NOMO-1 treated with DMSO at 0.1 percent for 48 hours (cell line): ENCODE data around the gene MLN.

ENCODE experiments used
- DNase-seq: peaks from one replicate; lab custom pipeline; 2025; ENCODE audit not compliant: unreplicated experiment; lab: John Stamatoyannopoulos, UW

MLN gene

DNA sequence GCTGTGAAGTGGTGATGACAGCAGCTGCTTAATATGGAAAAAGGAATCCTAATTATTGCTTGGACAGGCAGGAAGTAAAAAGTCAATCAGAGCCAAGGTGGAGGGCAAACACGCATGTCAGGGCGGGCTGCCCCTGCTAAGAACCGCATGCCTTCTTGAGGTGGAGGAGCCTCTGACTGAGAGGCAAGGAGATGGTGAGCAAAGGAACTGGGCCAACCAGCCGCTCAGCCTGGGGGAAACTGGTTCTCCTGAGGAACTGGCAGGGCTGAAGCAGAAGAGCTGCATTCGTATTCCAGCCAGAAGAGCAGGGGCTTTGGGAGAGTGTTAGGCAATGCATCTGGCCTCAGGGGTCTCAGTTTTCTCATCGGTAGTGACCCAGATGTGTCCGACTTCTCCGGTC is 13.1 kb upstream of the MLN start:
- DNase-seq: no peak

DNA sequence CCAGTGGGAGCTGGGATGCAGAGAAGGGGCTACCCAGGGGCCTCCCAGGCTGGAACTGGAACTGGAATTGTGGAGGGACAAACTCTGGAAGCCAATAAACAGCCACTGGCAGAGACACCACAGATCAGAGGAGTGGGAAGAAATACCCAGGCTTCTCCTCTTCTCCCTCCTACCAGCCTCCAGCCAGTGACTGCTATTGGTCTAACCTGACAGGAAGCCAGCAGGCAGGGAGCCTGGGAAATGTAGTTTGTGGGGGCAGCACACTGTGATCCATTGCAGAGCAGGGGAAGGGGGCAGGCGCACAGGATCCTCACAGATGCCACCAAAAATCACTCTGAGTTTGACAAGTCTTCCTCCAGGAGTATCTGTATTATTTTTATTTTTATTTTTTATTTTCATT is 12.1 kb upstream of the MLN start:
- DNase-seq: no peak

DNA sequence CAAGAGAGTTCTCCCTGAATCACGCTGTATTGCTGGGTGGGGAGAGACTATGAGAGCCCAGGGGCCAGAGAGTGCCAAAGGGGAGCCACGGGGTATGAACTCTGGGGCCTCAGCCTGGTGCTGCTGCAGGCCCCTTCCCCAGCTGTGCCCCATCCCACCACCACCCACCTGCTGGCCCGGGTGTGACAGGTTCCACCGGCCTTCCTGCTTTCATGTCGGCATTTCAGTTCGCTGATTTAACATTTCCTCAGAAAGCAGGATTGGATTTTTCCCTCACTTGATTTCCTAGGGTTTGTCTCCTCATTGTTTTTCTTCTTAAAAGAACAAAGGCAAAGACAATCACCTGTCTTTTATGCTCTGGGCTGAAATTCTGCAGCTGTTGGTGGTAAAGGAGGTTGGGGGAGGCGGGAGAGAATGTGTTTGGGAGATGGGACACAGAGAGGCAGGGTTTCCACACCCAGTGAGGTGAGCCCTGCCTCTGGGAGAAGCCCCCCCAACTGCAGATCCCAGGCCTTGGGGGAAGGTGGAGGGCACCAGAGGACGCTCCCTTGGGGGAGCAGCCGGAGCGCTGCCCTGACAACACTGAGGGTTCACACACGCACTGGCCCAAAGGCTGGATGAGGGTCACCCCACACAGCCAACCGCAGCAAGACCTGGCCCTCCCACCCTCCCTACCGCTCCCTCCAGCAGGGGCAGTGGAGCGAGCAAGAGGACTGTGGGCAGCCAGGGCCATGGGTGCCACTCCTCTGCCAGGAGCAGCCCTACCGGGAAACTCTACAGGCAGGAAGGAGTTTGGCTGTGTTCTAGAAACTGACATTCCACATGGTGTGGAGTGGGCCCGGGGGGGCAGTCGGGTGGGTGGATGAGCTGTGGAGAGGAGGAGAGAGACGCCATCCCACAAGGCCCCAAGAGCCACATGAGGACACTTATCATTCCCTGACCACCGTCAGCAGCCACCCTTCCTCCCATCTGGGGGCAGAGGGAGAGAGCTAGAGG is 10.5 kb upstream of the MLN start:
- no peak for DNase-seq

DNA sequence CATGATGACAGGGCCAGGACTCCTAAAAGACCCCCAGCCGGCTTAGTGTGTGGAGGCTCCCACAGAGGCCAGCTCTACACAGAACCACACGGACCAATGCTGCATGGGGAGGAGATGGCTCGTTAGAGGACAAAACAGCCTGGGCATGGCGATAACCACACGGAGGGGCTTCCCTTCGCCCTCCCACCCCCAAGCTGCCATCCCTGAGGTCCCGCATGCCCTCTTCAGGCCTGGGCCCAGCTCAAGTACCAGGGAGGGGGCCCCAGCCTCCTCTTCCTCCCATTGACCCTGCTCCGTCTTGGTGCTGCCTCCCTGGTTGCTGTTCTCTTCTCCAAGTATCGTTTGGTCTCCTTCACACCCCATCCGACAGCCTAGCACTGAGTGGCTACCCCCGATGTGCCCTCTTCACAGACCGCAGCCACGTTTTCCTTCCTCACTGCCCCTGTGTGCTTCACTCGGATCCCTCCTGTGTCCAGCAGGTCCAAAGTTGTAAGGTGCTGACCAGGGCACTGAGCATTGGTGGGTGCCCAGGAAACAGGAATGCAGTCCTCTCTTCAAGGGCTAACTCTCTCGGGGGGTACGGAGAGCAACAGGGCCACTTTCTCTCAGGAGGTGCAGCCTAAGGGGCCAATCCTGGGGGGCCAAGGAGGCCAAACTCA is 9.6 kb upstream of the MLN start:
- no peak for DNase-seq

DNA sequence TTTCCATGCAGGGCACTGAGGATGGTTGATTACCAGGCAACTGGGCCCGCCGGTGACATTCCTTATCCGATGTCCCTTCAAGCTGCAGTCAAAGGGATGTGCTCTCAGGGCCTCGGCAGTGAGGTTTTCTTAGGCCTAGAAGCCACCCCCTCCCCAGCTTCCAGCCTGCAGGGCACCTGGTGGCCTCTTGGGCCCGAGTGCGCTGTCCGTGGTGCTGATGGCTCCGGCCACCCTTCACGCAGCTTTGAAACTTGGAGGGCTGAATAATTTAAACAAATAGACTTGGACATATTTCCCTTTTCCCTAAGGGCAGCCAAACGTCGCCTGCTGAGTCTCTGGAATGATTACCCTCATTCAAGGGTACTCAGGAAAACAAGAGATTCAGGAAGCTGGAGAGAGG is 8.9 kb upstream of the MLN start:
- no peak for DNase-seq

DNA sequence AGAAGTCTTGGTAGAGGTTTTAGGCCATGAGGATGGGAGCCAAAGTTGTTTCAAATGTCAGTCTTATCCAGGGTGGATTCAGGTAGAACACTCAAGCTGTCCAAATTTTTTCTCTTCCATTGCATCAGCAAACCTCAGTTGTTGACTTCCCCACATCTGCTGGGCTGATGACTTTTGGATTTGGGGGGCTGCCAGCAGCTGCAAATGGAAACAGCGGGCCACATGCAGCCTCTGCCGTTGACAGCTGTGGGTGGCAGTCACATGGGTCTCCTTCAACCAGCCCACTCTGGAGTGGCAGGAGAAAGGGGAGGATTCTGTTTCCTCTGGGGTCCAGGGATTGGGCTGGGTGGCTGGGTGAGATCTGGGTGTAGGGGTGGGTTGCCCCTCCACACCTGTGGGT is 5.8 kb upstream of the MLN start:
- no peak for DNase-seq

DNA sequence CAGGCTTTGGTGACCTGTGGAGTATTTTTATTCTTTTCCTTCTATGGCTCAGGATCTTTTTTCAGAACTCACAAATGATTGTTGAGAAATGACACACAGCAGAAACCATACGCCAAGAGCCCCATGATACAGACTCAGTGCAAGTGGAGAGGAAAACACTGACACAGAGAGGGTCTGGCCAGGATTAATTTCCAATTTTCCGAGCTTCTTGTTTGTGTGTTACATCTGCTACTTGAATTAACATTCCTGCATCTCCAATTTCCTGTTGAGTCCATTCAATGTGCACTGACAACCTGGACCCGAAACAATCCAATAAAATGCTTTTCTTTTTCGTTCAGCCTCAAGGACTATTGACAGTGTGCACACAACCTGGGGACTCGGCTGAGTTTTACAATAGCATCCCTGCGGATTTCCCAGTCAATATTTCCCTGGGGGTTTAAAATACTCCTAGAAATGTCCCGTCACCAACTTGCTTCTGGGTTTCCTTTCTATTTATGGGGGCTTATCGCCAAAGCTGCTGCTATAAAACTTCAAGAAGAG is 4.9 kb upstream of the MLN start:
- DNase-seq: no peak

DNA sequence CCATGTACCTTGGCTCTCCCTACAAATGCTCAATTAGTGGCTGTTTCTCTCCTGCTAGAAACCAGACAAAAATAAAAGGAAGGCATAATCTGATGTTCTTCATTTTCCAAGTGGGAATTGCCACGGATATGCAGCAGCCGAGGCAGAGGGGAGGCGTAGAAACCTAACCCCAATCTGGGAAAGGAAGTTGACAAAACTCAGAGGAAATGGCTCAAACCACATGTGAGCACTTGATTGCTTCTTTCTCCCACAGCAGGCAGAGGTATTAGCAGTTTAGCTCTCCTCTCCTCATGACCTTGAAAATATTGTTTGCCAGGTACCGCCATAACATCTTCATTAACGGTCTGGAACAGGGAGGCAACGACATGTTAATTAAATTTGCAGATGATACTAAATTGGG is 3.8 kb upstream of the MLN start:
- peak; percentile 6 for DNase-seq

DNA sequence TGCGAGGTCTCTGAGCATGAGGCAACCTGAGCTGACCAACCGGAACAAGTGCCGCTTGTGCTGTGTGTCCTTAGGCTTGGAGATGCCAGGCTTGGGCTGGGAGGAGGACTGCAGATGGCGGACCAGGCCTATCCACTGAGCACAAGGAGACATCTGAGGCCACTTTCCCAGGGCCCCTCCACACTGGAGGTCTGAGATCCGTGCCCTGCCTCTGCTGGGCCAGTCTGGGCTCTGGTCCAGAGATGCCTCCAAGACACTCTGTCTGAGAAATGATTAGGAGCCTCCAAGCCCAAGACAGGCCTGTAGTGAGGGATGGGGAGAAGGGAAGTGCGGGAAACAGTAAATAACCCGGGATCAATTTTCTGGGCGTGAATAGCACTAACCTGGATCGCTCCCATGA is 3.0 kb upstream of the MLN start:
- no peak for DNase-seq

DNA sequence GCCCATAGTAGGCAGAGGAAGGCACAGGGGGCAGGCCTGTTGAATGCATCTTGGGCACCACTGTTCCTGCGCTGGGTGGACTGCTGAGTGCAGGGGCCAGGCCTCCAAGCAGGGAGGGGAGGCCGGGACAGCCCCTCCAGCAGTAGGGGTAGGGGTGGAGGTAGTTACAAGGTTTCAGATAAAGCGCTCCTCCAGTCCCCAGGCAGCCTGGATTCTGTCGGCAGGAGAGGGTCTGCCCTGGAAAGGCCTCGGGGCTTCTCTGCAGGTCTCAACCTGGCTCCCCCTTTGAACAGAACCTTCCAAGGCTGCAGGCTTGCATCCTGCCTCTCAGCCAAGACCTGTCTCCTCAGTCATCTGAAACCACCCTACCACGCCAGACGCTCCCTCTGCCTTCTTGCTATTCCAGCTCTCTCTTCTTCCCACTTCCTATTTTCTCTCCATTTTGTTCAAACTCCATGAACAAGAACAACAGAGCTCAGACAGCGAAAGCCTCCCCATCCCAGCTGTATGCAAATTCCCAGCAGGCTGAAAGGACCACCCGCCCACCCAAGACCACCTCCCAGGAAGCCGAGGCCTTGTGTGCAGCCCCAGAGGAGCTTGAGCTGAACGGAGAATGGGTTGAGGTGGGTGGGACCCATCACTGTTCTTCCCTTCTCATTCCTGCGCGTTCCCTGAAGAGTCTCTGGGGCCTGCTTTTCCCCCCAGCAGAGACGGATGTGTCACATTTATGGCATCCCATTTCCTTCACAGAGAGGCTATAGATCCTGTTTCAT is 1.4 kb downstream of the MLN start:
- DNase-seq: no peak

DNA sequence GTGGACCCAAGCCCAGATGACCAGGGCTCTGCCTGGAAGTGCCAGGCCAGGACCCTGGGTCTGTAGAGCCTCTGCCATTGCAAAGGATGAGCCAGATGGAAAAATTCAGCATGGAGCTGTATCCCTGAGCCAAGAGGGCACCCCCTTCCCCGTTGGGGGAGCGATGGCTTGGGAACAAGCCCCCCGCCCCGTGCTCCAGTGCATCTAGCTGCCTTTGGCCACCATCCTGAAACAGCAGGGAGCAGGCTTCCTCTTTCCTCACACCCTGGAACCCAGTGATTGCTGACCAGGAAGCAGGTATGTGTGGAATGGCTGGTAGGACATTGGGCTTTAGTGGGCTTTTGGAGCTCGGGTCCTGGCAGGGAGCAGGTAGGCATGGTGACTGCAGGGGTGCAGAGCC is 2.2 kb downstream of the MLN start:
- DNase-seq: no peak

DNA sequence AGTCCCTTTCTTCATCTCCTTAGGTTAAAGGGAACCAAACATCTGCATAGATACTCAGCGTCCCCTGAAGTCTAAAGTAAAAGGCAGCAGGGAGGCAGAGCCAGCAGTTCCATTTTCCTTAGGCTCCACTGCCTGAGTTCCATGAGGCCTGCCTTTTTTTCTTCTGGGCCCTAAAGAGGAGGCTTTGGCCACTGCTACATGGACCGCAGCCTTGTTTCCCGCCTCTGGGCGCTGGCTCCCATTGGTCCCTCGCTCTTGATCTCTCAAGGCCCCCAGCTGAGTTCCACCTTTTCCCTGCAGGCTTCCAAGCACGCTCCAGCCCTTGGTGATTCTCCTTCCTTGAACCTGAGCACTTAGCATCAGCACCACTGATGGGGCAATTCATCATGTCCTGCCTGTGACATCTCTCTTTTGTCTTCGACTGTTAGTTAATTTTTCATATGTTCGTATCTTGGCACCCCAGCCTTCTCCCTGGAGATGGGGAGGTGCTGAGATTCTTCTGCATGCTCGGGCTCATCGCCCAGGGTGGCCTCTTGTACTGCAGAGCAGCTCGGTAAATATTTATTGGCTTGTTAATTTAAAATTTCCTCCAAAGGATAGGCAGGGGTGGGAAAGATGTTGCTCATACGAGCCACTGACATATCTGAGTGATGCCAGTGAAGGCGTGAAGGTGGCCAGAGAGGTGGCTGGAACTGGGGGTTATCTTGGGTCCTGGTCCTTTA is 3.4 kb downstream of the MLN start:
- DNase-seq: no peak

DNA sequence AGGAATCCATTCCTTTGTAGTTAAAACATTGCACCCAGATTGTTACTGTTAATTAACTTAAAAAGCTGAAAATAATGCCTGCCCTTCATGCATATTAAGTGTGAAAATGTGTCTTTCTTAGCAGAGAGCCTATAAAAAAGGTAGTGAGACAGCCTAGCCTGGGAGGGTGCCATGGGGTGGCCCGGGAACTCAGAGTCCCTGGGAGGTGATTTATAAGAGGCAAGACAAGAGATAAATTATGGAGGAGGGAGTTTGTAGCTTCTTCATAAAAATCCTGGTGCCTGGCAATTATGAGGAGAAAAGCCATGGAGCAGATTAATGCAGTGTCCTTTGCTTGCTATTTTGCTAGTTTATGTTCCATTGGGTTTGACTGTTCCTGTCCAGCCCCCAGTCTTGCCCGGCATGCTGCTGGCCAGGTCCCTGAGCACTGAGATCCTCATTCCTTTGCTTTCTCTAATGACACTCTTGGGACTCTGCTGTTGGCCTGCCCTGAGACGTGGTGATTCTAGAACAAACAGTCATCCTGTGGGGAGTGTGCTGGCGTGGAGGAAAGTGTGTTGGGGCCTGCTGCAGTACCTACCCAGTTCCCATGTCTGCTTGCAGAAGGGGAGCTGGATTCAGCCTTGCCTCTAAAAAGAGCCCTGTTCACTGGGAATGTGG is 4.2 kb downstream of the MLN start:
- no peak for DNase-seq

DNA sequence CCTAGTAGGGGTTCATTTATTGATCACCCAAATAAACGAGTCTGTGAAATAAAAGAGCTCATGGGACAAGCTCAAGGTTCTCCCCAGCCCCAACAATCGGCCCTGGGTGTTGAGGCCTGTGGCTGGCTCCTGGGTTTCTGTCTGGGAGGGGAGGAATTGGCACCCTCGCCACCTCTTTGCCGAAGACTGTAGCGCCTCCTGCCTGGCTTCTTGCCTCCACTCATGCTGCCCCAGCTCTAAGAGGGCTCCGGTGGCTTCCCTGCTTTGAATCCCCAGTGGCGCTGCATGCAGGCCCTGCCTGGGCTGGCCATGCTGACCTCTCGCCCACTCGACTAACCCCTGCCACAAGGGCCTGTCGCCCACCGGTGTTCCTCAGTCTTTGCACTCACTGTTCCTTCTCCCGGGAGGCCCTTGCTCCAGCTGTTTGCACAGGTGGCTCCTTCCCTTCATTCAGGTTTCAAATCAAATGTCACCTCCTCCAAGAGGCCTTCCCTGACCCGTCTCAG is 5.4 kb downstream of the MLN start:
- no peak for DNase-seq

DNA sequence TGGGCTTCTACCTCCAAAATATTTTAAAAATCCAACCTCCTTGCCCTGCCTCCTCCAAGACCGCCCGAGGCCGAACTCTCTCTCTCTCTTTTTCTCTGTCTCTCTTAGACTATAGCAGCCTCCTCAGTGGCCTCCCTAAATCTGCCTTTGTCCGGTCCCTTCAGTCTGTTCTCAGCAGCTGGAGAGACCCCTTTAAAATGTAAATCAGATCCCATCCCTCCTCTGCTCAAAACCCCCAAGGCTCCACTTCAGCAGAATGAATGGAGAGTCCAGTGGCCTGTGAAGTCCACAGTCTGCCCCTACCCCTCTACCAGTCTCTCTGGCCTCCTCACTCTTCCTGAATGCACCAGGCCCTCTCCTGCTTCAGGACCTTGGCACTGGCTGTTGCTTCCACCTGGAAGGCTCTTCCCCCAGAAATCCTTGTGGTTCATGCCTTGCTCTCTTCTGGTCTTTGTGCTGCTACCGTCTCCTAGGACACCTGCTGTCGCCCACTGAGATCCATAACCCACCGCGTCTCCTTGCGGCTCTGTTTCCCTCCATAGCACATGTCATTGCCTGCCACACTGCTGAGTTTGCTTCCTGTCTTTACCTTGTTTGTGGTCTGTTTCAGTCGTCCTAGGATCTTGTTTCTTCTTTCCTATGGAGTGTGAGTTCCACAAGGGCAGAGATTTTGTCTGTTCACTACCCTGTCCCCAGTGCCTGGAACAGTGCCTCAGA is 6.0 kb downstream of the MLN start:
- no peak for DNase-seq

DNA sequence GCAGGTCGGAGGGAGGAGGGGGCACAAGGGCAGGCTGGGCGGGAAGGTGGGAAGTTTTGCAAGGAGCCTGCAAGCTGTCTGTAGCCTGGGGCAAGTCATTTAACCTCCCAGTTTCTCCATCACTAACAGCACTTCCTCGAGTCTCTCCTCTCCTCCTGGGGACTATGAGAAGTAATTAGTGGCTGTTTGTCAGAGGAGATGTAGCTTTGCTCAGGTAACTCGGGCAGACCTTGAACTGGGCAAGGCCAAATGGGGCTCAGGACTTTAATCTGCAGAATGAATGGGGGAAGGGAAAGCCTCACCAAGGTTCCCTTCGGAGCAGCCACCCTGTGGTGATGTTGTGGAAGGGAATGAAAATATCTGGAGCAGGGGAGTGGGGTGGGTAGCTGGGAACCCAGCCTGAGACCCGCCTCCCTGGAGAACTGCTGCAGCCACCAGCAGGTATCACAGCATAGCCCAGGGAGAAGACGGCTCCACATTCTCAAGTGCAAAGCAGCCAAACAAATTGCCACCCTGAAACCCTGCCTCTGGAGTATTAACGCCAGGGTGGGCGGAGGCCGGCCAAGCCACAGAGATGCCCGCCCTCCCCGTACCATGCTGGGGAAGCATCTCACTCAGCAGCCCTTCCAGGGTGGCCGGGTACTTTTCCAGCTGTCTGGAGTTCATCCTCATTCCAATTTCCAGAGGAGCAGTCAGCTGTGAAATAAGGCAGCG is 8.7 kb downstream of the MLN start:
- DNase-seq: no peak

DNA sequence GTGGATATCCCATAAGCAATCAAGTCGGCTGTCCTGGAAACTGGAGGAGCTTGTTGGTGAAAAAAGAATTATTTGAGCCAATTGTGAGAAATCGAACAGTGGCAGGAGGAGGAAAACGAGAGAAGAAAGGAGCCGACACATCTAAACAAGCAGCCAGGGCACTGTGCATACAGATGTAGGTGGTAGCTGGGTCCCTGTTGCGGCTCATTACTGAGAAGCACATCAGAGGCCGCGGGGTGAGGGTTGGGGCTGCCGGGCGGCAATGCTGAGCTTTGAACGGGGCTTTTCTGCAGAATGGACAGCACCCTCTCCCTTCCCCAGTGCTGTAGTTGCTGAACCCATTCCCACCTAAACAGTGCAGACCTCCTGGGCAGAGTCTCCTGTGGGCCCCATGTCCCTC is 10.8 kb downstream of the MLN start:
- no peak for DNase-seq

DNA sequence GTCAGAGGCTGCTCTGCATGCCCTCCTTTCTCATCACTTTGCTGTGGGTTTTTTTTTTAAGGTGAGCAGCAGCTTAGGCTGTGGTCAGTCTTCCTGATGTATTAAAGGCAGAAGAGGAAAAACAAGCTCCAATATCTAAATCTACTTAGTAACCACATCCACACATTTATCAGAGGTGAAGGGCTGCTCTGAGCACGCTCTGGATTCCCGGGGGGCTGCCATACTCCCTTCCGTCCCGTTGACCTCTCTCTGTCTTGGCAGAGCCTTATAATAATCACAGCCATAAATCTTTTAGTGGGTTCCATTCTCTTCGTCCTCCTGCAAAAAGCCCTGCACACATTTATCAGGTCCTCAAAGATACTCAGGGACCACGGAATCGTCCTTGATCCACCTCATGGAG is 12.2 kb downstream of the MLN start:
- no peak for DNase-seq

DNA sequence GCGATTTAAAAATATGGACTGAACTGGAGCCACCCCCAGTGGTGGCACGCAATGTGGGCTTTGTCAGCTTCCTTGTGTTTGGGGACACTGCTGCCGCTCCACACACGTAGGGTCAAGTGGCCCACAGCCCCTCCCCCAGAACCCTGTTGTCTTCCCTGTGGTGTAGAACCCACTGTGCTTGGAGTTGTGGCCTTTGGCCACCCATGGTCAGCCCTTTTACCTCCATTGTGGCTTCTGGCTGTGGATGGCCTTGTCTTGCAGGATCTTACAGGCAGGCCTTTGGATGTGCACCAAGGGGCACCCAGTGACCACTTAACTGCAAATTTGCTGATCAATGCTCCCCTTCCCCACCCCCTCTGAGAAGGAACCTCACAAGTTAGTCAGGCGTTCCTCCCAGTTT is 12.9 kb downstream of the MLN start:
- DNase-seq: no peak
